ENCODE measurements around the gene KIRREL2. TPM values are rescaled to one million over a fixed set of nuclear protein-coding genes. Genes with fewer than 3 reads are reported as not detected.
A peak's percentile ranks its signal among the peaks of the same experiment; 100 is the strongest.

The KIRREL2 gene
- total and polyA plus RNA-seq, 9 of the 15 experiments (the other 6 are each of a cell fraction or from before 2014, with no cell fraction given), result 0.01 to 0.12 (median 0.09) TPM; not detected in 4

GRCh38 chr19:35872180-35872579 lies 15.5 kb downstream of the KIRREL2 start (continued):
- TF ChIP-seq CAMTA2 (CRISPR knock-in tag; conservative IDR thresholded peaks at IDR 0.05) (no peak), MEIS2 (IDR thresholded peaks at IDR 0.05; ENCODE audit: partially characterized antibody) (no peak), RBM14 (IDR thresholded peaks at IDR 0.05; ENCODE audit: borderline replicate concordance, insufficient read depth, low read depth, low read length) (no peak), ZNF311 (CRISPR knock-in tag; IDR thresholded peaks at IDR 0.05) (no peak), FOXJ2 (tag; IDR thresholded peaks at IDR 0.05) (no peak), ZNF695 (CRISPR knock-in tag; IDR thresholded peaks at IDR 0.05) (no peak), BDP1 (IDR thresholded peaks at IDR 0.05; ENCODE audit: insufficient read depth, insufficient read length) (no peak), BCLAF1 (IDR thresholded peaks at IDR 0.05; ENCODE audit: borderline replicate concordance in 1 of 2, control insufficient read depth in 1 of 2, low read depth in 2 of 2, low read length in 1 of 2) (no peak), SMAD2 (IDR thresholded peaks at IDR 0.05; ENCODE audit: low read depth, low read length) (no peak), ZFX (CRISPR knock-in tag; IDR thresholded peaks at IDR 0.05) (no peak), ATF3 (IDR thresholded peaks at IDR 0.05) (no peak), ATF3 (CRISPR knock-in tag; conservative IDR thresholded peaks at IDR 0.05) (no peak), POLR2B (IDR thresholded peaks at IDR 0.05; ENCODE audit: low read depth, partially characterized antibody) (no peak), SAP30 (IDR thresholded peaks at IDR 0.05; ENCODE audit: borderline replicate concordance, insufficient read depth, low read depth, low read length, poor library complexity, severe bottlenecking) (no peak), ZFP30 (CRISPR knock-in tag; IDR thresholded peaks at IDR 0.05; ENCODE audit: borderline replicate concordance) (no peak), MEF2D (tag; conservative IDR thresholded peaks at IDR 0.05; ENCODE audit: low read depth) (no peak), HNRNPUL1 (IDR thresholded peaks at IDR 0.05; ENCODE audit: low read length) (no peak), AFF1 (IDR thresholded peaks at IDR 0.05; ENCODE audit: low read depth in 1 of 2, partially characterized antibody in 2 of 2) (peak in 1 of 2 experiments; percentile 92), ZNF655 (CRISPR knock-in tag; IDR thresholded peaks at IDR 0.05) (no peak), ZSCAN29 (IDR thresholded peaks at IDR 0.05) (no peak)
